H9 (cell line): Measurements from ENCODE around the gene INHBB. TPM values are rescaled to one million over a fixed set of nuclear protein-coding genes. Genes with fewer than 3 reads are reported as not detected.
A peak's percentile ranks its signal among the peaks of the same experiment; 100 is the strongest.

Experiments
- DNase-seq: peaks from one replicate; pipeline ENCODE4 v3.0.0-alpha.2; 2017
- H2AFZ ChIP-seq: one replicate; pipeline ENCODE4 v1.6.1; 2013; ENCODE audit warnings: mild to moderate bottlenecking, low read length, control low read depth, moderate library complexity
- H2AK5ac ChIP-seq: 2 replicates; pipeline ENCODE4 v1.6.1; 2013; ENCODE audit warnings: low read length, control low read depth, mixed read lengths; ENCODE audit not compliant: insufficient read length
- H2BK120ac ChIP-seq: one replicate; pipeline ENCODE4 v1.6.1; 2013; ENCODE audit warnings: low read depth, mild to moderate bottlenecking, low read length, control low read depth, inconsistent platforms; ENCODE audit not compliant: poor library complexity, severe bottlenecking
- H2BK12ac ChIP-seq: 2 replicates; pipeline ENCODE4 v1.6.1; 2013; ENCODE audit warnings: low read length, control low read depth, mixed read lengths, low read depth; ENCODE audit not compliant: insufficient read length
- H2BK15ac ChIP-seq: 2 replicates; pipeline ENCODE4 v1.6.1; 2013; ENCODE audit warnings: low read depth, low read length, control low read depth
- H2BK20ac ChIP-seq: one replicate; pipeline ENCODE4 v1.6.1; 2013; ENCODE audit warnings: low read depth, mild to moderate bottlenecking, low read length, control low read depth, inconsistent platforms; ENCODE audit not compliant: poor library complexity, severe bottlenecking
- H2BK5ac ChIP-seq: 2 replicates; pipeline ENCODE4 v1.6.1; 2013; ENCODE audit warnings: low read length, control low read depth, mixed read lengths; ENCODE audit not compliant: insufficient read length
- H3K14ac ChIP-seq: 2 replicates; pipeline ENCODE4 v1.6.1; 2013; ENCODE audit warnings: low read length, control low read depth; ENCODE audit not compliant: insufficient read depth
- H3K18ac ChIP-seq: 2 replicates; pipeline ENCODE4 v1.6.1; 2013; ENCODE audit warnings: low read depth, mild to moderate bottlenecking, mixed read lengths, low read length, control low read depth; ENCODE audit not compliant: insufficient read length
- H3K23ac ChIP-seq: 2 replicates; pipeline ENCODE4 v1.6.1; 2013; ENCODE audit warnings: low read length, control low read depth, mixed read lengths, low read depth; ENCODE audit not compliant: insufficient read length
- H3K23me2 ChIP-seq: 2 replicates; pipeline ENCODE4 v1.6.1; 2013; ENCODE audit warnings: low read depth, mild to moderate bottlenecking, mixed read lengths, low read length, control low read depth; ENCODE audit not compliant: insufficient read length, poor library complexity, severe bottlenecking
- H3K27ac ChIP-seq: 2 replicates; pipeline ENCODE4 v1.5.1; 2013; ENCODE audit warnings: low read length, control low read depth, mixed read lengths, low read depth; ENCODE audit not compliant: insufficient read length
- H3K27me3 ChIP-seq: 2 replicates; pipeline ENCODE4 v1.6.1; 2013; ENCODE audit warnings: low read length, control low read depth, inconsistent platforms; ENCODE audit not compliant: insufficient read depth
- H3K4ac ChIP-seq: 2 replicates; pipeline ENCODE4 v1.6.1; 2013; ENCODE audit warnings: low read depth, mild to moderate bottlenecking, control low read depth, inconsistent platforms, low read length, moderate library complexity
- H3K4me1 ChIP-seq: 2 replicates; pipeline ENCODE4 v1.6.1; 2013; ENCODE audit warnings: low read length, control low read depth, inconsistent platforms; ENCODE audit not compliant: insufficient read depth
- H3K4me2 ChIP-seq: 2 replicates; pipeline ENCODE4 v1.6.1; 2013; ENCODE audit warnings: low read length, control low read depth, mixed read lengths; ENCODE audit not compliant: insufficient read length, insufficient read depth
- H3K56ac ChIP-seq: 2 replicates; pipeline ENCODE4 v1.6.1; 2013; ENCODE audit warnings: low read depth, mild to moderate bottlenecking, mixed read lengths, low read length, control low read depth; ENCODE audit not compliant: insufficient read length
- H3K79me1 ChIP-seq: 2 replicates; pipeline ENCODE4 v1.6.1; 2013; ENCODE audit warnings: low read depth, mild to moderate bottlenecking, moderate library complexity, low read length, control low read depth, inconsistent platforms; ENCODE audit not compliant: insufficient read depth, poor library complexity, severe bottlenecking
- H3K79me2 ChIP-seq: 2 replicates; pipeline ENCODE4 v1.6.1; 2013; ENCODE audit warnings: low read length, control low read depth, inconsistent platforms; ENCODE audit not compliant: insufficient read depth
- H3K9ac ChIP-seq: 2 replicates; pipeline ENCODE4 v1.6.1; 2013; ENCODE audit warnings: low read length, control low read depth, mixed read lengths; ENCODE audit not compliant: insufficient read length; ENCODE audit errors: extremely low read depth
- H3K9me3 ChIP-seq: one replicate; pipeline ENCODE4 v1.6.1; 2013; ENCODE audit warnings: low read depth, low read length, inconsistent platforms; ENCODE audit not compliant: control insufficient read depth
- H3T11ph ChIP-seq: one replicate; pipeline ENCODE4 v1.6.1; 2013; ENCODE audit warnings: mild to moderate bottlenecking, low read length, control low read depth, inconsistent platforms
- H4K20me1 ChIP-seq: one replicate; pipeline ENCODE4 v1.6.1; 2013; ENCODE audit not compliant: control insufficient read depth, insufficient read length, insufficient read depth
- H4K5ac ChIP-seq: 2 replicates; pipeline ENCODE4 v1.6.1; 2013; ENCODE audit warnings: low read depth, mild to moderate bottlenecking, mixed read lengths, low read length, control low read depth; ENCODE audit not compliant: insufficient read length
- H4K8ac ChIP-seq: replicated peaks from 2 replicates; pipeline ENCODE4 v1.6.1; 2013; ENCODE audit warnings: low read length, control low read depth, mixed read lengths, low read depth; ENCODE audit not compliant: insufficient read length
- H4K91ac ChIP-seq: 2 replicates; pipeline ENCODE4 v1.6.1; 2013; ENCODE audit warnings: low read depth, mild to moderate bottlenecking, moderate library complexity, mixed read lengths, low read length, control low read depth; ENCODE audit not compliant: insufficient read length
- H3K27ac Mint-ChIP-seq, 3 experiments: 2 replicates in 2 of 3; 3 replicates in 1 of 3; pipeline ENCODE4 v1.8.0; 2020 to 2021; ENCODE audit warnings: mixed read lengths in 3 of 3, mild to moderate bottlenecking in 1 of 3, moderate library complexity in 1 of 3
- H3K27me3 Mint-ChIP-seq: 2 replicates; pipeline ENCODE4 v1.8.0; 2021; ENCODE audit warnings: low read depth, mild to moderate bottlenecking, moderate library complexity, mixed read lengths
- H3K36me3 Mint-ChIP-seq, 3 experiments: 2 replicates in 2 of 3; 3 replicates in 1 of 3; pipeline ENCODE4 v1.8.0; 2020 to 2021; ENCODE audit warnings: low read depth in 3 of 3, mixed read lengths in 3 of 3; ENCODE audit not compliant: insufficient read depth in 1 of 3
- H3K4me1 Mint-ChIP-seq, 2 experiments: 2 replicates each; pipeline ENCODE4 v1.8.0; 2020; ENCODE audit warnings: mixed read lengths in 2 of 2
- H3K4me3 Mint-ChIP-seq, 2 experiments: 2 replicates in 1 of 2; 3 replicates in 1 of 2; pipeline ENCODE4 v1.8.0; 2020 to 2021; ENCODE audit warnings: mild to moderate bottlenecking in 2 of 2, mixed read lengths in 2 of 2, moderate library complexity in 1 of 2
- H3K9me3 Mint-ChIP-seq, 2 experiments: 2 replicates in 1 of 2; 3 replicates in 1 of 2; pipeline ENCODE4 v1.8.0; 2020; ENCODE audit warnings: mild to moderate bottlenecking in 2 of 2, mixed read lengths in 2 of 2, moderate library complexity in 1 of 2
- WGBS: extraction: QIAGEN DNeasy Blood & Tissue Kit; methylation state at CpG from one replicate; pipeline ENCODE4 v1.1.7; 2013; ENCODE audit warnings: missing lambda C conversion rate, low lambda C conversion rate, mixed read lengths; ENCODE audit not compliant: insufficient read length; ENCODE audit errors: extremely low coverage; 5-methylcytosine and 5-hydroxymethylcytosine counted together
- total RNA-seq: library from RNA; stranded (reverse); gene quantifications from 2 replicates; pipeline ENCODE4 v1.2.1, GENCODE V29; 2021
- TF ChIP-seq, protein P1 (sequence below): fragments of 200-600 bp; sonication (generic); conservative IDR thresholded peaks from 3 replicates; pipeline ENCODE4 v1.8.0; 2021; ENCODE audit warnings: antibody characterized with exemption, mild to moderate bottlenecking

The INHBB gene
- total RNA-seq, 1 experiment from 2014 or later: 0.13 TPM

DNA sequence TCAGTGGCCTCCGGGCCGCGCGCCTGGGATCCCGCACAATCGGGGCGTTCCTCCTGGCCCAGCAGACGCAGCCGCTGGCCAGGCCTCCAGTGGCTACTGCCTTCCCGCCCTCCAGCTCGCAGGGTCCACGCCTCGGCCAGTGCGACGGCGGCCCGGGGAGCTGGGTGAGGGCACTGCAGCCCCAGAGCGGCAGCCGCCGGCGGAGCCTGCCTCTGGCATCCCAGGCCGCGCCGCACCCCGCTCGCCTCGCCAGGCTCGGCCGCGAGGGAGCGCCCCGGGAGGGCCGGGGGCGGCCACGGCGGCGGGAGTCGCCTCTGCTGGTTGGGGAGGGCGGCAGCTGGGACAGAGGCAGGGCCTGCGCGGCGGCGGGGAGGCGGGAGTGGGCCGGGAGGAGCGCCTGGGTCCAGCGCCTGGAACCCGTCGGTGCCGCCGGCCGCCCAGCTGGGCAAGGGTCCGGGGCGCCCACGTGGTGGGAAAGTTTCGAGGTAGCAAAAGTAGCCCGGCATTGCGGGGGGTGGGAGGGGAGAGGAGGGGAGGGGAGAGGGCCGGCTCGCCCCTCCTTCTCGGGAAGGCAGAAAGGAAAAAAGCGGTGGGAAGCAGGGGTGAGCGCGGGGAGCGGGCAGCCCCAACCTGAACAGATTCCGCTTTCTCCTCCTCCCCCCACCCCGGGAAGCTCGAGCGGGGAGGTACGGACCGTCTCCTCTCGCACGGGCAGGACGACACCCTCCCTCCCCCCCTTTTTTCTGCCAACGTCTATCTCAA is 1.5 kb upstream of the INHBB start:
- Histone ChIP-seq H4K20me1 (no peaks in the 10 kb centered on the region), H2BK12ac (no peak overlapping the region), H3K9ac (no peak overlapping the region), H3K23ac (no peak overlapping the region), H4K5ac (no peak overlapping the region), H3T11ph (no peak overlapping the region), H3K79me1 (no peaks in the 10 kb centered on the region), H2BK15ac (no peak overlapping the region), H3K9me3 (no peaks in the 10 kb centered on the region), H2AK5ac (no peak overlapping the region), H2BK120ac (no peak overlapping the region), H3K4me2 (peak overlapping the region; percentile 29), H3K4me1 (no peaks in the 10 kb centered on the region; the same call in 1 of the 2 replicates), H4K91ac (no peak overlapping the region), H3K18ac (no peak overlapping the region), H2BK5ac (no peak overlapping the region), H3K4ac (no peak overlapping the region), H3K56ac (no peak overlapping the region), H3K79me2 (no peaks in the 10 kb centered on the region), H3K23me2 (peaks cover 11% of the 10 kb centered on the region), H3K27me3 (peaks cover 57% of the 10 kb centered on the region), H3K27ac (no peak overlapping the region), H2AFZ (no peak overlapping the region), H4K8ac (no peak overlapping the region), H3K14ac (no peak overlapping the region), H2BK20ac (no peak overlapping the region)
- no peak overlapping the region for H3K27ac Mint-ChIP-seq
- no CpG with 5 or more reads among the region's 75 CpGs for WGBS
- H3K9me3 Mint-ChIP-seq: no peaks in the 10 kb centered on the region; a peak in 1 of 5 replicates
- H3K36me3 Mint-ChIP-seq: no peaks in the 10 kb centered on the region
- TF ChIP-seq, protein P1, sequence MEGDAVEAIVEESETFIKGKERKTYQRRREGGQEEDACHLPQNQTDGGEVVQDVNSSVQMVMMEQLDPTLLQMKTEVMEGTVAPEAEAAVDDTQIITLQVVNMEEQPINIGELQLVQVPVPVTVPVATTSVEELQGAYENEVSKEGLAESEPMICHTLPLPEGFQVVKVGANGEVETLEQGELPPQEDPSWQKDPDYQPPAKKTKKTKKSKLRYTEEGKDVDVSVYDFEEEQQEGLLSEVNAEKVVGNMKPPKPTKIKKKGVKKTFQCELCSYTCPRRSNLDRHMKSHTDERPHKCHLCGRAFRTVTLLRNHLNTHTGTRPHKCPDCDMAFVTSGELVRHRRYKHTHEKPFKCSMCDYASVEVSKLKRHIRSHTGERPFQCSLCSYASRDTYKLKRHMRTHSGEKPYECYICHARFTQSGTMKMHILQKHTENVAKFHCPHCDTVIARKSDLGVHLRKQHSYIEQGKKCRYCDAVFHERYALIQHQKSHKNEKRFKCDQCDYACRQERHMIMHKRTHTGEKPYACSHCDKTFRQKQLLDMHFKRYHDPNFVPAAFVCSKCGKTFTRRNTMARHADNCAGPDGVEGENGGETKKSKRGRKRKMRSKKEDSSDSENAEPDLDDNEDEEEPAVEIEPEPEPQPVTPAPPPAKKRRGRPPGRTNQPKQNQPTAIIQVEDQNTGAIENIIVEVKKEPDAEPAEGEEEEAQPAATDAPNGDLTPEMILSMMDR: no peak
- H3K4me3 Mint-ChIP-seq: peak overlapping the region in 1 of 2 experiments; percentile 29; a peak in 2 of 5 replicates
- peak; percentile 42 for DNase-seq
- H3K4me1 Mint-ChIP-seq: peaks cover 29 to 40% of the 10 kb centered on the region in 2 experiments
- peaks cover 89% of the 10 kb centered on the region for H3K27me3 Mint-ChIP-seq
